ENCODE data around the gene BTBD9. TPM values are rescaled to one million over a fixed set of nuclear protein-coding genes. Genes with fewer than 3 reads are reported as not detected.

BTBD9 gene
- total and polyA plus RNA-seq, 2 donors: 2.9 to 4.2 TPM

GRCh38 chr6:38345586-38345985 is 294.1 kb downstream of the BTBD9 start:
- Histone ChIP-seq H3K27me3 (ENCODE audit: control insufficient read depth in 2 of 2, insufficient read depth in 1 of 2, low read length in 1 of 2) (no peaks in the 10 kb centered on the region), H3K4me3 (ENCODE audit: low read length in 2 of 2) (no peak overlapping the region), H3K36me3 (ENCODE audit: control insufficient read depth in 2 of 2, insufficient read depth in 2 of 2, low read length in 1 of 2) (no peaks in the 10 kb centered on the region), H3K4me1 (ENCODE audit: control insufficient read depth in 2 of 2, insufficient read depth in 2 of 2, low read length in 2 of 2) (no peaks in the 10 kb centered on the region), H3K27ac (ENCODE audit: low read depth in 1 of 2, low read length in 1 of 2) (no peak overlapping the region), H3K9me3 (ENCODE audit: control insufficient read depth in 2 of 2, insufficient read depth in 1 of 2, low read length in 1 of 2) (no peaks in the 10 kb centered on the region)
- DNase-seq (ENCODE audit: low read depth in 6 of 9, low spot score in 9 of 9): no peak
- WGBS: 82% methylated on average over 5 of the region's 5 CpGs

GRCh38 chr6:38341496-38341895 is 298.2 kb downstream of the BTBD9 start:
- H3K36me3 ChIP-seq (ENCODE audit: control insufficient read depth in 2 of 2, insufficient read depth in 2 of 2, low read length in 1 of 2): no peaks in the 10 kb centered on the region
- no peaks in the 10 kb centered on the region for H3K27me3 ChIP-seq (ENCODE audit: control insufficient read depth in 2 of 2, insufficient read depth in 1 of 2, low read length in 1 of 2)
- no peaks in the 10 kb centered on the region for H3K4me1 ChIP-seq (ENCODE audit: control insufficient read depth in 2 of 2, insufficient read depth in 2 of 2, low read length in 2 of 2)
- H3K27ac ChIP-seq (ENCODE audit: low read depth in 1 of 2, low read length in 1 of 2): no peak overlapping the region
- no peaks in the 10 kb centered on the region for H3K9me3 ChIP-seq (ENCODE audit: control insufficient read depth in 2 of 2, insufficient read depth in 1 of 2, low read length in 1 of 2)
- DNase-seq (ENCODE audit: low read depth in 6 of 9, low spot score in 9 of 9): no peak
- WGBS: 98% methylated on average over 1 of the region's 1 CpG
- no peak overlapping the region for H3K4me3 ChIP-seq (ENCODE audit: low read length in 2 of 2)

- no peak overlapping the region for H3K4me3 ChIP-seq (ENCODE audit: low read length in 2 of 2)
- H3K36me3 ChIP-seq (ENCODE audit: control insufficient read depth in 2 of 2, insufficient read depth in 2 of 2, low read length in 1 of 2): no peaks in the 10 kb centered on the region
- no peak overlapping the region for H3K27ac ChIP-seq (ENCODE audit: low read depth in 1 of 2, low read length in 1 of 2)
- H3K9me3 ChIP-seq (ENCODE audit: control insufficient read depth in 2 of 2, insufficient read depth in 1 of 2, low read length in 1 of 2): no peaks in the 10 kb centered on the region
- no peaks in the 10 kb centered on the region for H3K27me3 ChIP-seq (ENCODE audit: control insufficient read depth in 2 of 2, insufficient read depth in 1 of 2, low read length in 1 of 2)
- no peak for DNase-seq (ENCODE audit: low read depth in 6 of 9, low spot score in 9 of 9)
- H3K4me1 ChIP-seq (ENCODE audit: control insufficient read depth in 2 of 2, insufficient read depth in 2 of 2, low read length in 2 of 2): no peaks in the 10 kb centered on the region
- 96% methylated on average over 3 of the region's 3 CpGs for WGBS
Observed at GRCh38 chr6:38339914-38340313, 299.8 kb downstream of the BTBD9 start.

- no peak for DNase-seq (ENCODE audit: low read depth in 6 of 9, low spot score in 9 of 9)
- Histone ChIP-seq H3K36me3 (ENCODE audit: control insufficient read depth in 2 of 2, insufficient read depth in 2 of 2, low read length in 1 of 2) (no peaks in the 10 kb centered on the region), H3K27me3 (ENCODE audit: control insufficient read depth in 2 of 2, insufficient read depth in 1 of 2, low read length in 1 of 2) (no peaks in the 10 kb centered on the region), H3K9me3 (ENCODE audit: control insufficient read depth in 2 of 2, insufficient read depth in 1 of 2, low read length in 1 of 2) (peaks cover 0 to 5% of the 10 kb centered on the region in 2 donors), H3K4me3 (ENCODE audit: low read length in 2 of 2) (no peak overlapping the region), H3K4me1 (ENCODE audit: control insufficient read depth in 2 of 2, insufficient read depth in 2 of 2, low read length in 2 of 2) (no peaks in the 10 kb centered on the region), H3K27ac (ENCODE audit: low read depth in 1 of 2, low read length in 1 of 2) (no peak overlapping the region)
- 93% methylated on average over 5 of the region's 5 CpGs for WGBS
Observed at GRCh38 chr6:38337819-38338465, 301.8 kb downstream of the BTBD9 start.

GRCh38 chr6:38336922-38337321 is 302.8 kb downstream of the BTBD9 start:
- Histone ChIP-seq H3K9me3 (ENCODE audit: control insufficient read depth in 2 of 2, insufficient read depth in 1 of 2, low read length in 1 of 2) (peaks cover 0 to 5% of the 10 kb centered on the region in 2 donors), H3K4me1 (ENCODE audit: control insufficient read depth in 2 of 2, insufficient read depth in 2 of 2, low read length in 2 of 2) (no peaks in the 10 kb centered on the region), H3K27ac (ENCODE audit: low read depth in 1 of 2, low read length in 1 of 2) (no peak overlapping the region), H3K27me3 (ENCODE audit: control insufficient read depth in 2 of 2, insufficient read depth in 1 of 2, low read length in 1 of 2) (no peaks in the 10 kb centered on the region), H3K4me3 (ENCODE audit: low read length in 2 of 2) (no peak overlapping the region), H3K36me3 (ENCODE audit: control insufficient read depth in 2 of 2, insufficient read depth in 2 of 2, low read length in 1 of 2) (no peaks in the 10 kb centered on the region)
- 98% methylated on average over 1 of the region's 1 CpG for WGBS
- DNase-seq (ENCODE audit: low read depth in 6 of 9, low spot score in 9 of 9): no peak

- DNase-seq (ENCODE audit: low read depth in 6 of 9, low spot score in 9 of 9): no peak
- H3K36me3 ChIP-seq (ENCODE audit: control insufficient read depth in 2 of 2, insufficient read depth in 2 of 2, low read length in 1 of 2): no peaks in the 10 kb centered on the region
- no peak overlapping the region for H3K4me3 ChIP-seq (ENCODE audit: low read length in 2 of 2)
- H3K27ac ChIP-seq (ENCODE audit: low read depth in 1 of 2, low read length in 1 of 2): no peak overlapping the region
- peaks cover 0 to 4% of the 10 kb centered on the region in 2 donors for H3K9me3 ChIP-seq (ENCODE audit: control insufficient read depth in 2 of 2, insufficient read depth in 1 of 2, low read length in 1 of 2)
- H3K27me3 ChIP-seq (ENCODE audit: control insufficient read depth in 2 of 2, insufficient read depth in 1 of 2, low read length in 1 of 2): no peaks in the 10 kb centered on the region
- no peaks in the 10 kb centered on the region for H3K4me1 ChIP-seq (ENCODE audit: control insufficient read depth in 2 of 2, insufficient read depth in 2 of 2, low read length in 2 of 2)
- 94% methylated on average over 1 of the region's 1 CpG for WGBS
Observed at GRCh38 chr6:38326837-38327236, 312.9 kb downstream of the BTBD9 start.

- WGBS: 97% methylated on average over 1 of the region's 1 CpG
- H3K9me3 ChIP-seq (ENCODE audit: control insufficient read depth in 2 of 2, insufficient read depth in 1 of 2, low read length in 1 of 2): no peaks in the 10 kb centered on the region
- no peak for DNase-seq (ENCODE audit: low read depth in 6 of 9, low spot score in 9 of 9)
- no peak overlapping the region for H3K4me3 ChIP-seq (ENCODE audit: low read length in 2 of 2)
- H3K27ac ChIP-seq (ENCODE audit: low read depth in 1 of 2, low read length in 1 of 2): no peak overlapping the region
- H3K36me3 ChIP-seq (ENCODE audit: control insufficient read depth in 2 of 2, insufficient read depth in 2 of 2, low read length in 1 of 2): no peaks in the 10 kb centered on the region
- H3K27me3 ChIP-seq (ENCODE audit: control insufficient read depth in 2 of 2, insufficient read depth in 1 of 2, low read length in 1 of 2): no peaks in the 10 kb centered on the region
- H3K4me1 ChIP-seq (ENCODE audit: control insufficient read depth in 2 of 2, insufficient read depth in 2 of 2, low read length in 2 of 2): no peaks in the 10 kb centered on the region
Observed at GRCh38 chr6:38323216-38323615, 316.5 kb downstream of the BTBD9 start.

GRCh38 chr6:38322138-38322537 is 317.6 kb downstream of the BTBD9 start:
- no peak overlapping the region for H3K4me3 ChIP-seq (ENCODE audit: low read length in 2 of 2)
- H3K27me3 ChIP-seq (ENCODE audit: control insufficient read depth in 2 of 2, insufficient read depth in 1 of 2, low read length in 1 of 2): no peaks in the 10 kb centered on the region
- no peaks in the 10 kb centered on the region for H3K36me3 ChIP-seq (ENCODE audit: control insufficient read depth in 2 of 2, insufficient read depth in 2 of 2, low read length in 1 of 2)
- no peak for DNase-seq (ENCODE audit: low read depth in 6 of 9, low spot score in 9 of 9)
- 100% methylated on average over 2 of the region's 2 CpGs for WGBS
- no peak overlapping the region for H3K27ac ChIP-seq (ENCODE audit: low read depth in 1 of 2, low read length in 1 of 2)
- no peaks in the 10 kb centered on the region for H3K9me3 ChIP-seq (ENCODE audit: control insufficient read depth in 2 of 2, insufficient read depth in 1 of 2, low read length in 1 of 2)
- no peaks in the 10 kb centered on the region for H3K4me1 ChIP-seq (ENCODE audit: control insufficient read depth in 2 of 2, insufficient read depth in 2 of 2, low read length in 2 of 2)

GRCh38 chr6:38320843-38321242 is 318.9 kb downstream of the BTBD9 start:
- Histone ChIP-seq H3K36me3 (ENCODE audit: control insufficient read depth in 2 of 2, insufficient read depth in 2 of 2, low read length in 1 of 2) (no peaks in the 10 kb centered on the region), H3K9me3 (ENCODE audit: control insufficient read depth in 2 of 2, insufficient read depth in 1 of 2, low read length in 1 of 2) (no peaks in the 10 kb centered on the region), H3K4me3 (ENCODE audit: low read length in 2 of 2) (no peak overlapping the region), H3K27ac (ENCODE audit: low read depth in 1 of 2, low read length in 1 of 2) (no peak overlapping the region), H3K27me3 (ENCODE audit: control insufficient read depth in 2 of 2, insufficient read depth in 1 of 2, low read length in 1 of 2) (no peaks in the 10 kb centered on the region), H3K4me1 (ENCODE audit: control insufficient read depth in 2 of 2, insufficient read depth in 2 of 2, low read length in 2 of 2) (no peaks in the 10 kb centered on the region)
- DNase-seq (ENCODE audit: low read depth in 6 of 9, low spot score in 9 of 9): no peak
- WGBS: 96% methylated on average over 6 of the region's 6 CpGs

Data from thymus (tissue), 11 donors.